Erythroblast (primary cell): ENCODE results near the gene KRT86.

ENCODE experiments used
- GATA1 ChIP-seq: IDR thresholded peaks from 2 replicates; pipeline ENCODE4 v1.6.1; 2011; ENCODE audit warnings: low read depth, mild to moderate bottlenecking, control low read depth, low read length, moderate library complexity
- POLR2A ChIP-seq: IDR thresholded peaks from 2 replicates; pipeline ENCODE4 v1.6.1; 2011; ENCODE audit warnings: mild to moderate bottlenecking, low read length

GRCh38 chr12:52336641-52337040 lies 62.2 kb downstream of the KRT86 start:
- TF ChIP-seq POLR2A (no peak), GATA1 (no peak)
